Dermis microvascular lymphatic vessel endothelial cell (primary cell): ENCODE results near the gene NFU1. TPM values are rescaled to one million over a fixed set of nuclear protein-coding genes. Genes with fewer than 3 reads are reported as not detected.

ENCODE experiments used
- DNase-seq, 2 donors: peaks; one replicate each; pipeline versions ENCODE4 v3.0.0 to v3.0.0-alpha.2; 2010; ENCODE audit warnings: low read depth in 2 of 2
- total RNA-seq: library from RNA; depleted of rRNA; stranded (reverse); fragments of >200 nt; gene quantifications from 2 replicates; pipeline ENCODE4 v1.2.1, GENCODE V29; 2014

The NFU1 gene
- 23.3 and 39.0 TPM in 2 replicates for total RNA-seq

- DNase-seq, result peak; percentile 92 to 97
Measured at GRCh38 chr2:69436938-69437750, at the start of gene NFU1. TSS of gene NFU1 (minus strand) at chr2:69437435. CDS start at chr2:69437422, 13 bp downstream.

- no peak for DNase-seq
Measured at GRCh38 chr2:69483696-69484095, 46.5 kb upstream of the NFU1 start.

- DNase-seq, result peak; percentile 40 to 75
Measured at GRCh38 chr2:69483024-69483423, 45.8 kb upstream of the NFU1 start.

- DNase-seq, result no peak
Measured at GRCh38 chr2:69482471-69482870, 45.2 kb upstream of the NFU1 start.

- no peak for DNase-seq
Measured at GRCh38 chr2:69481421-69481820, 44.2 kb upstream of the NFU1 start.

- DNase-seq, result no peak
Measured at GRCh38 chr2:69477627-69478026, 40.4 kb upstream of the NFU1 start.

GRCh38 chr2:69474688-69475087, 37.5 kb upstream of the NFU1 start:
- no peak for DNase-seq

- no peak for DNase-seq
Measured at GRCh38 chr2:69471793-69472192, 34.6 kb upstream of the NFU1 start.

GRCh38 chr2:69470911-69471310, 33.7 kb upstream of the NFU1 start:
- no peak for DNase-seq

- DNase-seq, result no peak
Measured at GRCh38 chr2:69469784-69470183, 32.5 kb upstream of the NFU1 start.

GRCh38 chr2:69469375-69469774, 32.1 kb upstream of the NFU1 start:
- no peak for DNase-seq

GRCh38 chr2:69466728-69467127, 29.5 kb upstream of the NFU1 start:
- no peak for DNase-seq

- DNase-seq, result no peak
Measured at GRCh38 chr2:69465513-69466456, 28.6 kb upstream of the NFU1 start.

GRCh38 chr2:69464575-69464974, 27.3 kb upstream of the NFU1 start:
- no peak for DNase-seq

GRCh38 chr2:69462780-69463179, 25.5 kb upstream of the NFU1 start:
- DNase-seq, result no peak

- DNase-seq, result no peak
Measured at GRCh38 chr2:69461404-69461803, 24.2 kb upstream of the NFU1 start.

- DNase-seq, result no peak
Measured at GRCh38 chr2:69459936-69460335, 22.7 kb upstream of the NFU1 start.

GRCh38 chr2:69456950-69457445, 19.8 kb upstream of the NFU1 start:
- no peak for DNase-seq

GRCh38 chr2:69456154-69456553, 18.9 kb upstream of the NFU1 start:
- no peak for DNase-seq

GRCh38 chr2:69454976-69455375, 17.7 kb upstream of the NFU1 start:
- DNase-seq, result no peak

GRCh38 chr2:69453475-69454129, 16.4 kb upstream of the NFU1 start:
- DNase-seq, result no peak

- no peak for DNase-seq
Measured at GRCh38 chr2:69452687-69453086, 15.5 kb upstream of the NFU1 start.
